GM23338 (cell line): ENCODE data around the gene FKBP1A. TPM values are rescaled to one million over a fixed set of nuclear protein-coding genes. Genes with fewer than 3 reads are reported as not detected.

Experiments
- CREB1 ChIP-seq: fragments of 250-450 bp; sonication (Bioruptor Pico); IDR thresholded peaks from 2 replicates; pipeline ENCODE4 v1.5.0; 2020; ENCODE audit warnings: low read depth, mild to moderate bottlenecking, moderate library complexity
- EZH2 ChIP-seq: fragments of 200-600 bp; sonication (generic); IDR thresholded peaks from one replicate; pipeline ENCODE4 v1.8.0; 2017; ENCODE audit warnings: antibody characterized with exemption, mild to moderate bottlenecking, low read depth; ENCODE audit not compliant: unreplicated experiment
- JUNB ChIP-seq: IDR thresholded peaks from one replicate; pipeline ENCODE4 v1.6.1; 2016; ENCODE audit warnings: antibody characterized with exemption; ENCODE audit not compliant: unreplicated experiment
- NANOG ChIP-seq: IDR thresholded peaks from 2 replicates; pipeline ENCODE4 v1.6.1; 2016; ENCODE audit warnings: antibody characterized with exemption, borderline replicate concordance
- POLR2AphosphoS5 ChIP-seq: IDR thresholded peaks from 2 replicates; pipeline ENCODE4 v1.6.1; 2016; ENCODE audit warnings: antibody characterized with exemption, low read depth
- STAT1 ChIP-seq: IDR thresholded peaks from one replicate; pipeline ENCODE4 v1.6.1; 2016; ENCODE audit warnings: antibody characterized with exemption; ENCODE audit not compliant: unreplicated experiment
- ZNF114 ChIP-seq: fragments of 250-450 bp; sonication (Bioruptor Pico); IDR thresholded peaks from 2 replicates; pipeline ENCODE4 v1.5.0; 2020; ENCODE audit warnings: mild to moderate bottlenecking, moderate library complexity
- ZNF462 ChIP-seq: fragments of 250-450 bp; sonication (Bioruptor Pico); IDR thresholded peaks from 2 replicates; pipeline ENCODE4 v1.5.0; 2020; ENCODE audit warnings: mild to moderate bottlenecking, moderate library complexity
- polyA plus RNA-seq: library from polyadenylated mRNA; unstranded; fragments of >200 nt; fragmentation: Nextera tagmentation; extraction: Ambion mirVana; gene quantifications from 2 replicates; pipeline ENCODE4 v1.2.1, GENCODE V29; 2016
- total RNA-seq: library from RNA; depleted of rRNA; stranded (reverse); fragments of >200 nt; shearing (Covaris generic); gene quantifications from 2 replicates; pipeline ENCODE4 v1.2.3, GENCODE V29; 2014
- TF ChIP-seq, protein P1 (sequence below): IDR thresholded peaks from one replicate; pipeline ENCODE4 v1.6.1; 2018; ENCODE audit warnings: antibody characterized with exemption; ENCODE audit not compliant: unreplicated experiment

The FKBP1A gene
- total and polyA plus RNA-seq, 2 experiments from 2014 or later: 171 to 350 TPM

DNA sequence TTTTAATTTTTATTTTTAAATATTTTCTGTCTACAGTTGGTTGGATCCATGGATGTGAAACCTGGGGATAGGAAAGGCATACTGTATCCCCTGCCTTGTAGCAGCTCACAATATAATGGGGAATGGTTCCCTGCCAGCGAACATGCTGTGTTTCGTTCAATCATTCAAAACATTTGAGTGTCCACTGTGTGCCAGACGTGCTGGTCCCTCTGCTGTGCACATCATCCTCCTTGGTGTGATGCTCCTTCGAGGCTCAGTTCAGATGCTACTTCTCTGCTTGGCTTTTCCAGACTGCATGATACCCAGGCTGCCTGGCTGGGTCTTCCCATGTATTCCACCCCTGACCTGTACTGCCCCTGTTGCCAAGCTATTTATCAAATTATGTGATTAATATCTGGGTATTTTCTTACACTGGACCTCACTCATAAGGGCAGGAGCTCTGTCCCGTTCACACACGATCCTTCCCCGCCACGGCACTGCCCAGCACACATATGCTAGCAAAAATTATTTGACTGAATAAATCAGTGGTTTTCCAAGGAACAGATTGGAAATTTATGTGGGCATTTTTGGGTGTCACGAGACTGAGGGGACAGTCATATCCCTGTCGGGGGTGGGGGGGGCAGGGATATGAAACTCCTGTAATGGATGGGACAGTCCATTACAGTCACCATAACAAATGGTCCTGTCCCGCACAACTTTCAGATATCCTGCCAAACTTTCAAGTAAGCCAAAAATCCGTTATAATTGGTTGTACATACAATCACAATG is 68.8 kb downstream of the FKBP1A start (continued):
- TF ChIP-seq, protein P1, sequence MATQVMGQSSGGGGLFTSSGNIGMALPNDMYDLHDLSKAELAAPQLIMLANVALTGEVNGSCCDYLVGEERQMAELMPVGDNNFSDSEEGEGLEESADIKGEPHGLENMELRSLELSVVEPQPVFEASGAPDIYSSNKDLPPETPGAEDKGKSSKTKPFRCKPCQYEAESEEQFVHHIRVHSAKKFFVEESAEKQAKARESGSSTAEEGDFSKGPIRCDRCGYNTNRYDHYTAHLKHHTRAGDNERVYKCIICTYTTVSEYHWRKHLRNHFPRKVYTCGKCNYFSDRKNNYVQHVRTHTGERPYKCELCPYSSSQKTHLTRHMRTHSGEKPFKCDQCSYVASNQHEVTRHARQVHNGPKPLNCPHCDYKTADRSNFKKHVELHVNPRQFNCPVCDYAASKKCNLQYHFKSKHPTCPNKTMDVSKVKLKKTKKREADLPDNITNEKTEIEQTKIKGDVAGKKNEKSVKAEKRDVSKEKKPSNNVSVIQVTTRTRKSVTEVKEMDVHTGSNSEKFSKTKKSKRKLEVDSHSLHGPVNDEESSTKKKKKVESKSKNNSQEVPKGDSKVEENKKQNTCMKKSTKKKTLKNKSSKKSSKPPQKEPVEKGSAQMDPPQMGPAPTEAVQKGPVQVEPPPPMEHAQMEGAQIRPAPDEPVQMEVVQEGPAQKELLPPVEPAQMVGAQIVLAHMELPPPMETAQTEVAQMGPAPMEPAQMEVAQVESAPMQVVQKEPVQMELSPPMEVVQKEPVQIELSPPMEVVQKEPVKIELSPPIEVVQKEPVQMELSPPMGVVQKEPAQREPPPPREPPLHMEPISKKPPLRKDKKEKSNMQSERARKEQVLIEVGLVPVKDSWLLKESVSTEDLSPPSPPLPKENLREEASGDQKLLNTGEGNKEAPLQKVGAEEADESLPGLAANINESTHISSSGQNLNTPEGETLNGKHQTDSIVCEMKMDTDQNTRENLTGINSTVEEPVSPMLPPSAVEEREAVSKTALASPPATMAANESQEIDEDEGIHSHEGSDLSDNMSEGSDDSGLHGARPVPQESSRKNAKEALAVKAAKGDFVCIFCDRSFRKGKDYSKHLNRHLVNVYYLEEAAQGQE: no peak
- TF ChIP-seq EZH2 (no peak), ZNF114 (CRISPR knock-in tag) (no peak), JUNB (no peak), ZNF462 (CRISPR knock-in tag) (no peak), POLR2AphosphoS5 (no peak), CREB1 (CRISPR knock-in tag) (no peak), NANOG (no peak), STAT1 (no peak)
